Measurements from ENCODE around the gene PRSS3. TPM values are rescaled to one million over a fixed set of nuclear protein-coding genes. Genes with fewer than 3 reads are reported as not detected.
"Not testable (repeated sequence)": the region's sequence is repeated elsewhere in the genome, so short reads cannot be mapped to it uniquely, and the experiment has no call there.

Gene PRSS3
- total RNA-seq, result not detected
- polyA plus RNA-seq, result not detected

- Mint-ChIP-seq H3K36me3 (no peaks in the 10 kb centered on the region), H3K27me3 (peaks cover 11 to 24% of the 10 kb centered on the region in 2 donors), H3K4me3 (no peak within 1 kb of the TSS), H3K4me1 (no peaks in the 10 kb centered on the region), H3K9me3 (peaks cover 0 to 3% (median 0%) of the 10 kb centered on the region in 8 donors), H3K27ac (peak within 1 kb of the TSS in 2 of 7 donors; percentile 10 to 36)
- intact Hi-C loops (cut with micrococcal nuclease), result no loop called here
- H3K36me3 ChIP-seq (ENCODE audit: insufficient read depth, low read length), result no peaks in the 10 kb centered on the region
- POLR2A ChIA-PET (ENCODE audit: partially characterized antibody), result no interaction called here
- H3K27me3 ChIP-seq (ENCODE audit: insufficient read depth, low read length), result no peaks in the 10 kb centered on the region
- CTCF ChIA-PET (ENCODE audit: partially characterized antibody), result no interaction called here
- H3K4me3 ChIP-seq (ENCODE audit: low read length in 2 of 2), result no peak within 1 kb of the TSS
- H3K27ac ChIP-seq (ENCODE audit: low read depth, low read length), result no peak within 1 kb of the TSS
- no peaks in the 10 kb centered on the region for H3K9me3 ChIP-seq (ENCODE audit: control insufficient read depth in 1 of 2, low read length in 2 of 2)
- H3K4me1 ChIP-seq (ENCODE audit: insufficient read depth, low read length), result no peaks in the 10 kb centered on the region
- no peak for DNase-seq
Measured at GRCh38 chr9:33795281-33795680, at the start of gene PRSS3. Gene PRSS3 (plus strand): TSS chr9:33795561. CDS start chr9:33795574, 13 bp downstream.

GRCh38 chr9:33748633-33749304, 46.6 kb upstream of the PRSS3 start:
- DNase-seq, result peak; percentile 25 to 60 (median 37)
- Histone ChIP-seq H3K27me3 (ENCODE audit: insufficient read depth, low read length) (peaks cover 15% of the 10 kb centered on the region), H3K4me1 (ENCODE audit: insufficient read depth, low read length) (peaks cover 5% of the 10 kb centered on the region), H3K4me3 (ENCODE audit: low read length in 2 of 2) (no peak overlapping the region), H3K36me3 (ENCODE audit: insufficient read depth, low read length) (no peaks in the 10 kb centered on the region), H3K27ac (ENCODE audit: low read depth, low read length) (no peak overlapping the region), H3K9me3 (ENCODE audit: control insufficient read depth in 1 of 2, low read length in 2 of 2) (no peaks in the 10 kb centered on the region)
- intact Hi-C loops (cut with micrococcal nuclease), result no loop called here
- Mint-ChIP-seq H3K36me3 (no peaks in the 10 kb centered on the region), H3K4me1 (peaks cover 15 to 42% (median 23%) of the 10 kb centered on the region in 4 donors), H3K4me3 (peak overlapping the region; percentile 74 to 86 (median 82)), H3K9me3 (peaks cover 0 to 4% (median under 1%) of the 10 kb centered on the region in 8 donors), H3K27ac (peak overlapping the region in 3 of 7 donors; percentile 12 to 56 (median 54)), H3K27me3 (peaks cover 44 to 55% of the 10 kb centered on the region in 2 donors)
- ChIA-PET CTCF (ENCODE audit: partially characterized antibody) (interaction anchor here (1.0 to 1.8 kb wide), 3 partner anchors 29 to 125 kb away, joined by 4 to 9 read pairs (median 4); no protein-coding TSS in a partner anchor), POLR2A (ENCODE audit: partially characterized antibody) (no interaction called here)

- H3K4me1 ChIP-seq (ENCODE audit: insufficient read depth, low read length); H3K36me3 Mint-ChIP-seq; H3K36me3 ChIP-seq (ENCODE audit: insufficient read depth, low read length); H3K9me3 ChIP-seq (ENCODE audit: control insufficient read depth in 1 of 2, low read length in 2 of 2); POLR2A ChIA-PET (ENCODE audit: partially characterized antibody); intact Hi-C loops (cut with micrococcal nuclease); H3K27ac ChIP-seq (ENCODE audit: low read depth, low read length); H3K9me3 Mint-ChIP-seq; H3K4me3 ChIP-seq (ENCODE audit: low read length in 2 of 2): not testable (repeated sequence)
- Mint-ChIP-seq H3K27me3 (peaks cover 44 to 55% of the 10 kb centered on the region in 2 donors), H3K4me3 (peak overlapping the region; percentile 74 to 86 (median 82)), H3K27ac (peak overlapping the region in 2 of 7 donors; percentile 12 to 54), H3K4me1 (peaks cover 15 to 42% (median 23%) of the 10 kb centered on the region in 4 donors)
- peaks cover 15% of the 10 kb centered on the region for H3K27me3 ChIP-seq (ENCODE audit: insufficient read depth, low read length)
- DNase-seq, result peak in 1 of 5 donors; percentile 24
- CTCF ChIA-PET (ENCODE audit: partially characterized antibody), result interaction anchor here (1.0 to 1.8 kb wide), 3 partner anchors 29 to 126 kb away, joined by 4 to 9 read pairs (median 4); no protein-coding TSS in a partner anchor
Measured at GRCh38 chr9:33749305-33749654, 46.1 kb upstream of the PRSS3 start.

GRCh38 chr9:33750307-33750838, 45.0 kb upstream of the PRSS3 start:
- Histone ChIP-seq H3K27ac (ENCODE audit: low read depth, low read length) (no peak overlapping the region), H3K4me1 (ENCODE audit: insufficient read depth, low read length) (peaks cover 5% of the 10 kb centered on the region), H3K9me3 (ENCODE audit: control insufficient read depth in 1 of 2, low read length in 2 of 2) (no peaks in the 10 kb centered on the region), H3K27me3 (ENCODE audit: insufficient read depth, low read length) (peaks cover 15% of the 10 kb centered on the region), H3K36me3 (ENCODE audit: insufficient read depth, low read length) (no peaks in the 10 kb centered on the region), H3K4me3 (ENCODE audit: low read length in 2 of 2) (no peak overlapping the region)
- no peaks in the 10 kb centered on the region for H3K36me3 Mint-ChIP-seq
- peaks cover 15 to 42% (median 23%) of the 10 kb centered on the region in 4 donors for H3K4me1 Mint-ChIP-seq
- H3K9me3 Mint-ChIP-seq, result no peaks in the 10 kb centered on the region
- no peak overlapping the region for H3K27ac Mint-ChIP-seq
- DNase-seq, result no peak
- intact Hi-C loops (cut with micrococcal nuclease), result no loop called here
- peaks cover 44 to 62% of the 10 kb centered on the region in 2 donors for H3K27me3 Mint-ChIP-seq
- CTCF ChIA-PET (ENCODE audit: partially characterized antibody), result interaction anchor here (0.6 to 1.3 kb wide), 3 partner anchors 11 to 127 kb away, joined by 3 to 4 read pairs (median 3); no protein-coding TSS in a partner anchor
- H3K4me3 Mint-ChIP-seq, result peak overlapping the region in 5 of 8 donors; percentile 10 to 56 (median 35)
- POLR2A ChIA-PET (ENCODE audit: partially characterized antibody), result no interaction called here

- Mint-ChIP-seq H3K4me1 (peaks cover 15 to 42% (median 23%) of the 10 kb centered on the region in 4 donors), H3K9me3 (no peaks in the 10 kb centered on the region), H3K36me3 (no peaks in the 10 kb centered on the region), H3K27ac (no peak overlapping the region), H3K27me3 (peaks cover 46 to 63% of the 10 kb centered on the region in 2 donors), H3K4me3 (peak overlapping the region in 4 of 8 donors; percentile 17 to 70 (median 40))
- peaks cover 15% of the 10 kb centered on the region for H3K27me3 ChIP-seq (ENCODE audit: insufficient read depth, low read length)
- ChIA-PET POLR2A (ENCODE audit: partially characterized antibody) (no interaction called here), CTCF (ENCODE audit: partially characterized antibody) (interaction anchor here (1.3 kb wide), 1 partner anchor 12 kb away, joined by 3 read pairs; no protein-coding TSS in a partner anchor)
- no peaks in the 10 kb centered on the region for H3K9me3 ChIP-seq (ENCODE audit: control insufficient read depth in 1 of 2, low read length in 2 of 2)
- no peak overlapping the region for H3K4me3 ChIP-seq (ENCODE audit: low read length in 2 of 2)
- no peak overlapping the region for H3K27ac ChIP-seq (ENCODE audit: low read depth, low read length)
- peaks cover 5% of the 10 kb centered on the region for H3K4me1 ChIP-seq (ENCODE audit: insufficient read depth, low read length)
- intact Hi-C loops (cut with micrococcal nuclease), result no loop called here
- no peaks in the 10 kb centered on the region for H3K36me3 ChIP-seq (ENCODE audit: insufficient read depth, low read length)
- DNase-seq, result no peak
Measured at GRCh38 chr9:33750839-33751339, 44.5 kb upstream of the PRSS3 start.

GRCh38 chr9:33751536-33752129, 43.7 kb upstream of the PRSS3 start:
- POLR2A ChIA-PET (ENCODE audit: partially characterized antibody), result no interaction called here
- peak overlapping the region in 4 of 8 donors; percentile 17 to 70 (median 44) for H3K4me3 Mint-ChIP-seq
- H3K4me1 Mint-ChIP-seq, result peaks cover 15 to 42% (median 23%) of the 10 kb centered on the region in 4 donors
- DNase-seq, result no peak
- CTCF ChIA-PET (ENCODE audit: partially characterized antibody), result interaction anchor here (1.3 kb wide), 1 partner anchor 13 kb away, joined by 3 read pairs; no protein-coding TSS in a partner anchor
- H3K9me3 Mint-ChIP-seq, result no peaks in the 10 kb centered on the region
- no peak overlapping the region for H3K27ac Mint-ChIP-seq
- H3K27me3 Mint-ChIP-seq, result peaks cover 49 to 63% of the 10 kb centered on the region in 2 donors
- no peaks in the 10 kb centered on the region for H3K36me3 ChIP-seq (ENCODE audit: insufficient read depth, low read length)
- intact Hi-C loops (cut with micrococcal nuclease), result no loop called here
- peaks cover 5% of the 10 kb centered on the region for H3K4me1 ChIP-seq (ENCODE audit: insufficient read depth, low read length)
- H3K27ac ChIP-seq (ENCODE audit: low read depth, low read length), result no peak overlapping the region
- no peaks in the 10 kb centered on the region for H3K9me3 ChIP-seq (ENCODE audit: control insufficient read depth in 1 of 2, low read length in 2 of 2)
- H3K27me3 ChIP-seq (ENCODE audit: insufficient read depth, low read length), result peaks cover 15% of the 10 kb centered on the region
- H3K4me3 ChIP-seq (ENCODE audit: low read length in 2 of 2), result no peak overlapping the region
- H3K36me3 Mint-ChIP-seq, result no peaks in the 10 kb centered on the region

GRCh38 chr9:33752130-33752637, 43.2 kb upstream of the PRSS3 start:
- Mint-ChIP-seq H3K4me3 (peak overlapping the region in 2 of 8 donors; percentile 11 to 28), H3K27ac (no peak overlapping the region), H3K36me3 (no peaks in the 10 kb centered on the region), H3K27me3 (peaks cover 49 to 64% of the 10 kb centered on the region in 2 donors), H3K4me1 (peaks cover 15 to 42% (median 23%) of the 10 kb centered on the region in 4 donors), H3K9me3 (no peaks in the 10 kb centered on the region)
- no peak for DNase-seq
- POLR2A ChIA-PET (ENCODE audit: partially characterized antibody), result no interaction called here
- Histone ChIP-seq H3K27me3 (ENCODE audit: insufficient read depth, low read length) (peaks cover 15% of the 10 kb centered on the region), H3K27ac (ENCODE audit: low read depth, low read length) (no peak overlapping the region), H3K36me3 (ENCODE audit: insufficient read depth, low read length) (no peaks in the 10 kb centered on the region), H3K9me3 (ENCODE audit: control insufficient read depth in 1 of 2, low read length in 2 of 2) (no peaks in the 10 kb centered on the region), H3K4me1 (ENCODE audit: insufficient read depth, low read length) (peaks cover 5% of the 10 kb centered on the region), H3K4me3 (ENCODE audit: low read length in 2 of 2) (no peak overlapping the region)
- CTCF ChIA-PET (ENCODE audit: partially characterized antibody), result no interaction called here
- intact Hi-C loops (cut with micrococcal nuclease), result no loop called here
